HEK293 (cell line): Measurements from ENCODE around the gene MKRN2.

Experiments
- CTCF ChIA-PET: fragments of 350-600 bp; formaldehyde crosslinking; extraction: SDS; loops from one replicate; lab custom pipeline; 2021; ENCODE audit warnings: antibody characterized with exemption; lab: Yijun Ruan, JAX
- POLR2A ChIA-PET: fragments of 300-600 bp; formaldehyde crosslinking; extraction: SDS; loops from one replicate; lab custom pipeline; 2020; ENCODE audit warnings: antibody characterized with exemption, inconsistent platforms; lab: Yijun Ruan, JAX
- H3K27ac ChIP-seq: fragments of 200-500 bp; sonication (Bioruptor generic); 2 replicates; pipeline ENCODE4 v1.5.1; 2014; ENCODE audit warnings: low read depth, low read length, control low read depth, inconsistent platforms; ENCODE audit errors: extremely low read depth
- H3K36me3 ChIP-seq, 2 experiments: fragments of 200-500 bp in 1 of 2; sonication (Bioruptor generic) in 1 of 2; 1 replicate in 1 of 2; 2 replicates in 1 of 2; pipeline ENCODE4 v1.5.1; 2014 to 2017; ENCODE audit warnings: inconsistent platforms in 2 of 2, low read length in 2 of 2; ENCODE audit not compliant: control insufficient read depth in 2 of 2, insufficient read depth in 1 of 2
- H3K4me1 ChIP-seq: fragments of 200-500 bp; sonication (Bioruptor generic); 2 replicates; pipeline ENCODE4 v1.5.1; 2014; ENCODE audit warnings: mild to moderate bottlenecking, low read length, inconsistent platforms; ENCODE audit not compliant: control insufficient read depth, insufficient read depth
- H3K4me3 ChIP-seq: 2 replicates; pipeline ENCODE4 v1.5.1; 2011; ENCODE audit warnings: low read depth, mild to moderate bottlenecking, control low read depth, low read length, moderate library complexity
- H3K9me3 ChIP-seq: fragments of 200-500 bp; sonication (Bioruptor generic); 2 replicates; pipeline ENCODE4 v1.5.1; 2014; ENCODE audit warnings: low read depth, low read length, inconsistent platforms; ENCODE audit not compliant: control insufficient read depth, insufficient read depth
- MZF1 ChIP-seq: fragments of 450-650 bp; formaldehyde crosslinking; IDR thresholded peaks from 2 replicates; pipeline ENCODE4 v1.5.1; 2017; ENCODE audit warnings: missing biosample characterization, missing genetic modification characterization, borderline replicate concordance
- OSR2 ChIP-seq: fragments of 450-650 bp; formaldehyde crosslinking; IDR thresholded peaks from 2 replicates; pipeline ENCODE4 v1.5.1; 2016; ENCODE audit warnings: missing biosample characterization, missing genetic modification characterization
- PRDM6 ChIP-seq: fragments of 450-650 bp; formaldehyde crosslinking; IDR thresholded peaks from 2 replicates; pipeline ENCODE4 v1.5.1; 2017; ENCODE audit warnings: missing biosample characterization, missing genetic modification characterization
- REPIN1 ChIP-seq: fragments of 450-650 bp; formaldehyde crosslinking; IDR thresholded peaks from 2 replicates; pipeline ENCODE4 v1.5.1; 2017; ENCODE audit warnings: missing biosample characterization, missing genetic modification characterization, low read depth
- SALL2 ChIP-seq: fragments of 450-650 bp; formaldehyde crosslinking; IDR thresholded peaks from 2 replicates; pipeline ENCODE4 v1.5.0; 2017; ENCODE audit warnings: missing biosample characterization, mild to moderate bottlenecking, missing genetic modification characterization, borderline replicate concordance
- WT1 ChIP-seq: fragments of 450-650 bp; formaldehyde crosslinking; IDR thresholded peaks from 2 replicates; pipeline ENCODE4 v1.5.1; 2016; ENCODE audit warnings: missing biosample characterization, missing genetic modification characterization
- ZNF114 ChIP-seq: fragments of 450-650 bp; formaldehyde crosslinking; IDR thresholded peaks from 2 replicates; pipeline ENCODE4 v1.5.0; 2017; ENCODE audit warnings: missing biosample characterization, missing genetic modification characterization
- ZNF146 ChIP-seq: fragments of 450-650 bp; formaldehyde crosslinking; IDR thresholded peaks from 2 replicates; pipeline ENCODE4 v1.5.1; 2016; ENCODE audit warnings: missing biosample characterization, missing genetic modification characterization
- ZNF175 ChIP-seq: fragments of 450-650 bp; formaldehyde crosslinking; IDR thresholded peaks from 2 replicates; pipeline ENCODE4 v1.5.1; 2016; ENCODE audit warnings: missing biosample characterization, missing genetic modification characterization
- ZNF561 ChIP-seq: fragments of 450-650 bp; IDR thresholded peaks from 2 replicates; pipeline ENCODE4 v1.5.1; 2018; ENCODE audit warnings: missing biosample characterization, missing genetic modification characterization, borderline replicate concordance
- ZNF571 ChIP-seq: fragments of 450-650 bp; formaldehyde crosslinking; IDR thresholded peaks from 2 replicates; pipeline ENCODE4 v1.5.0; 2017; ENCODE audit warnings: missing biosample characterization, missing genetic modification characterization
- ZNF621 ChIP-seq: fragments of 450-650 bp; formaldehyde crosslinking; IDR thresholded peaks from 2 replicates; pipeline ENCODE4 v1.5.1; 2017; ENCODE audit warnings: missing biosample characterization, missing genetic modification characterization
- ZNF629 ChIP-seq: fragments of 450-650 bp; formaldehyde crosslinking; IDR thresholded peaks from 2 replicates; pipeline ENCODE4 v1.5.1; 2017; ENCODE audit warnings: missing biosample characterization, missing genetic modification characterization

Gene MKRN2

GRCh38 chr3:12518261-12519028 is 38.4 kb upstream of the MKRN2 start:
- peaks cover 5 to 31% of the 10 kb centered on the region in 2 experiments; a peak in 2 of 3 replicates for H3K36me3 ChIP-seq
- CTCF ChIA-PET = interaction anchor here (0.6 kb wide), 2 partner anchors 22 kb away, joined by 4 to 5 read pairs; no protein-coding TSS in a partner anchor
- no peak for TF ChIP-seq ZNF629 (tag by site-specific recombination)
- TF ChIP-seq PRDM6 (tag by site-specific recombination) = peak; percentile 15; the same call in 1 of the 2 replicates
- no peak overlapping the region for H3K27ac ChIP-seq
- POLR2A ChIA-PET = no interaction called here
- H3K4me1 ChIP-seq = peaks cover 5% of the 10 kb centered on the region
- no peaks in the 10 kb centered on the region for H3K9me3 ChIP-seq
- no peak overlapping the region for H3K4me3 ChIP-seq

GRCh38 chr3:12521010-12521409 is 35.9 kb upstream of the MKRN2 start:
- Histone ChIP-seq H3K36me3 (peaks cover 9 to 43% of the 10 kb centered on the region in 2 experiments; a peak in 2 of 3 replicates), H3K4me1 (peaks cover 5% of the 10 kb centered on the region), H3K9me3 (no peaks in the 10 kb centered on the region), H3K27ac (no peak overlapping the region), H3K4me3 (no peak overlapping the region)
- ChIA-PET CTCF (no interaction called here), POLR2A (no interaction called here)
- TF ChIP-seq ZNF561 (tag by site-specific recombination) (no peak), ZNF146 (tag by site-specific recombination) (peak; percentile 91), MZF1 (tag by site-specific recombination) (peak; percentile 60; the same call in 1 of the 2 replicates)

- H3K36me3 ChIP-seq = peaks cover 16 to 56% of the 10 kb centered on the region in 2 experiments; a peak in 2 of 3 replicates
- no peak overlapping the region for H3K27ac ChIP-seq
- H3K4me3 ChIP-seq = no peak overlapping the region
- no peaks in the 10 kb centered on the region for H3K9me3 ChIP-seq
- POLR2A ChIA-PET = no interaction called here
- CTCF ChIA-PET = interaction anchor here (0.6 kb wide), 2 partner anchors 304 to 1463 kb away, joined by 3 to 4 read pairs; no protein-coding TSS in a partner anchor
- H3K4me1 ChIP-seq = no peaks in the 10 kb centered on the region
- TF ChIP-seq OSR2 (0 out of 2 replicates have a peak, but pooled peaks have one; percentile 22), ZNF175 (no peak), WT1 (0 out of 2 replicates have a peak, but pooled peaks have one; percentile 17), ZNF114 (tag by site-specific recombination) (no peak)
Measured at GRCh38 chr3:12522721-12523120, 34.2 kb upstream of the MKRN2 start.

- H3K27ac ChIP-seq = no peak overlapping the region
- ChIA-PET CTCF (interaction anchor here (0.6 kb wide), 1 partner anchor 451 kb away, joined by 3 read pairs; no protein-coding TSS in a partner anchor), POLR2A (no interaction called here)
- H3K4me1 ChIP-seq = no peaks in the 10 kb centered on the region
- H3K9me3 ChIP-seq = no peaks in the 10 kb centered on the region
- H3K4me3 ChIP-seq = no peak overlapping the region
- H3K36me3 ChIP-seq = peaks cover 18 to 70% of the 10 kb centered on the region in 2 experiments; a peak in 2 of 3 replicates
- TF ChIP-seq ZNF571 (tag by site-specific recombination) (no peak), ZNF621 (tag by site-specific recombination) (no peak), SALL2 (tag by site-specific recombination) (no peak), REPIN1 (no peak)
Measured at GRCh38 chr3:12527757-12528143, 29.1 kb upstream of the MKRN2 start.
